Measurements from ENCODE around the gene PRRT1.

GRCh38 chr6:32184084-32184640, 32.4 kb upstream of the PRRT1 start, which contains the start of gene AGER:
- TF ChIP-seq PKNOX1 (IDR thresholded peaks at IDR 0.05) (no peak), ZNF384 (IDR thresholded peaks at IDR 0.05) (no peak), ELF4 (IDR thresholded peaks at IDR 0.05) (no peak), NFRKB (IDR thresholded peaks at IDR 0.05) (no peak), FOXA1 (IDR thresholded peaks at IDR 0.05) (no peak), CTBP1 (IDR thresholded peaks at IDR 0.05; ENCODE audit: borderline replicate concordance) (no peak), SP1 (IDR thresholded peaks at IDR 0.05) (no peak)

Data from HEK293T (cell line).